OCI-LY7 (cell line): ENCODE results near the gene ACSL3. TPM values are rescaled to one million over a fixed set of nuclear protein-coding genes. Genes with fewer than 3 reads are reported as not detected.
"Not testable (repeated sequence)": the region's sequence is repeated elsewhere in the genome, so short reads cannot be mapped to it uniquely, and the experiment has no call there.

Experiments
- BruUV-seq: library from RNA; stranded (reverse); fragments of 400-500 nt; replicated peaks from 2 replicates; lab custom pipeline; 2021; lab: Mats Ljungman, UMichigan
- CTCF ChIA-PET: fragments of 300-600 bp; sonication (Branson Sonifier 250); formaldehyde crosslinking; loops from one replicate; lab custom pipeline; 2022; ENCODE audit warnings: antibody characterized with exemption; ENCODE audit not compliant: unreplicated experiment; lab: Charles Lee
- POLR2A ChIA-PET: fragments of 300-600 bp; sonication (Branson Sonifier 250); formaldehyde crosslinking; loops from one replicate; lab custom pipeline; 2022; ENCODE audit warnings: antibody characterized with exemption; lab: Charles Lee
- DNase-seq: peaks from one replicate; pipeline ENCODE4 v3.0.0-alpha.2; 2015; ENCODE audit warnings: low spot score
- H2AFZ ChIP-seq: fragments of 200-600 bp; sonication (generic), shearing (Covaris generic); 2 replicates; pipeline ENCODE4 v1.6.1; 2014; ENCODE audit warnings: mild to moderate bottlenecking, antibody characterized with exemption, low read length, moderate library complexity
- H3K27ac ChIP-seq: fragments of 200-600 bp; sonication (generic); 2 replicates; pipeline ENCODE4 v1.5.1; 2014; ENCODE audit warnings: mixed run types, low read depth, mild to moderate bottlenecking, moderate library complexity, low read length, inconsistent platforms; ENCODE audit not compliant: poor library complexity, severe bottlenecking
- H3K36me3 ChIP-seq: fragments of 200-600 bp; sonication (generic); 2 replicates; pipeline ENCODE4 v1.6.1; 2014; ENCODE audit warnings: mild to moderate bottlenecking, antibody characterized with exemption, low read length, moderate library complexity, mixed read lengths; ENCODE audit not compliant: insufficient read depth
- H3K4me1 ChIP-seq: fragments of 200-600 bp; sonication (generic); 2 replicates; pipeline ENCODE4 v1.5.1; 2014; ENCODE audit warnings: mild to moderate bottlenecking, low read length; ENCODE audit not compliant: insufficient read depth, poor library complexity, severe bottlenecking
- H3K4me2 ChIP-seq: fragments of 200-600 bp; sonication (generic); 2 replicates; pipeline ENCODE4 v1.6.1; 2014; ENCODE audit warnings: mild to moderate bottlenecking, low read length
- H3K4me3 ChIP-seq: fragments of 200-600 bp; sonication (generic); 2 replicates; pipeline ENCODE4 v1.5.1; 2014; ENCODE audit warnings: mild to moderate bottlenecking, low read depth, low read length; ENCODE audit not compliant: poor library complexity, severe bottlenecking
- H3K79me2 ChIP-seq: fragments of 200-600 bp; sonication (generic); 2 replicates; pipeline ENCODE4 v1.6.1; 2016; ENCODE audit warnings: low read depth, mild to moderate bottlenecking, low read length, moderate library complexity, mixed read lengths; ENCODE audit not compliant: insufficient read depth
- H3K9me2 ChIP-seq: fragments of 200-600 bp; sonication (generic); 2 replicates; pipeline ENCODE4 v1.6.1; 2016; ENCODE audit warnings: mild to moderate bottlenecking, low read length, mixed read lengths; ENCODE audit not compliant: insufficient read depth
- H3K9me3 ChIP-seq: fragments of 200-600 bp; sonication (generic); 2 replicates; pipeline ENCODE4 v1.6.1; 2014; ENCODE audit warnings: mild to moderate bottlenecking, mixed run types, low read length, mixed read lengths
- H4K20me1 ChIP-seq: fragments of 200-600 bp; sonication (generic); 2 replicates; pipeline ENCODE4 v1.6.1; 2014; ENCODE audit warnings: mild to moderate bottlenecking, antibody characterized with exemption, low read length, moderate library complexity, mixed read lengths; ENCODE audit not compliant: insufficient read depth
- EZH2phosphoT487 ChIP-seq: fragments of 200-600 bp; sonication (generic); IDR thresholded peaks from 2 replicates; pipeline ENCODE4 v1.6.1; 2018; ENCODE audit warnings: low read depth, borderline replicate concordance, mild to moderate bottlenecking, mixed run types, antibody characterized with exemption, low read length, moderate library complexity, mixed read lengths
- intact Hi-C: fragments of 100-400 bp; cut with micrococcal nuclease; formaldehyde crosslinking; loops from one replicate; pipeline ENCODE4 v1.10.0; 2022; ENCODE audit not compliant: unreplicated experiment
- total RNA-seq, 2 experiments: library from RNA; depleted of rRNA in 1 of 2; stranded (reverse); fragments of >200 nt in 1 of 2; shearing (Covaris generic) in 1 of 2; gene quantifications; 2 replicates each; pipeline ENCODE4 v1.2.3, GENCODE V29; 2014 to 2022
- TF ChIP-seq, protein P1 (sequence below): fragments of 200-600 bp; sonication (generic); conservative IDR thresholded peaks from 2 replicates; pipeline ENCODE4 v1.5.1; 2014; ENCODE audit warnings: mild to moderate bottlenecking, antibody characterized with exemption, low read length, moderate library complexity, mixed read lengths

ACSL3 gene
- total RNA-seq, 2 experiments from 2014 or later: 62.6 to 83.2 TPM

DNA sequence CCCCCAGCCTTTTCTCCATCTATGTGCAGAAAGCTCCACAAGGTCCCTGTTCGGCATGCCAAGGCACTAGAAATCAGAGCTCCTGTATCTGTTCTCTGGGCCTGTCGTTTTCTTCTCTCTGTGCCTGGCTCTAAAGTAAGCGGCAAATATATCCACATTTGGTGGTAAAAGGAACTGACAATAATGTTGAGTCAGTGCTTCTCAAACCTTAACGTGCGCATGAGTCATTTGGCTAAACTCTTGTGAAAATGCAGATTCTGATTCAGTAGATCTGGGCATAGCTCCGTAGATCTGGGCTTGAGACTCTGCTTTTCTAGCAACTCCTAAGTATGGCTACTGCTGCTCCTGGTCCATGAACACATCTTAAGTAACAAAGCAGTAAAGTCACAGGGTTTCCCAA, 16.5 kb upstream of the ACSL3 start:
- no peak overlapping the region for H3K27ac ChIP-seq
- no peaks in the 10 kb centered on the region for H3K36me3 ChIP-seq
- no TSS peak for BruUV-seq
- H4K20me1 ChIP-seq: no peaks in the 10 kb centered on the region
- TF ChIP-seq, protein P1, sequence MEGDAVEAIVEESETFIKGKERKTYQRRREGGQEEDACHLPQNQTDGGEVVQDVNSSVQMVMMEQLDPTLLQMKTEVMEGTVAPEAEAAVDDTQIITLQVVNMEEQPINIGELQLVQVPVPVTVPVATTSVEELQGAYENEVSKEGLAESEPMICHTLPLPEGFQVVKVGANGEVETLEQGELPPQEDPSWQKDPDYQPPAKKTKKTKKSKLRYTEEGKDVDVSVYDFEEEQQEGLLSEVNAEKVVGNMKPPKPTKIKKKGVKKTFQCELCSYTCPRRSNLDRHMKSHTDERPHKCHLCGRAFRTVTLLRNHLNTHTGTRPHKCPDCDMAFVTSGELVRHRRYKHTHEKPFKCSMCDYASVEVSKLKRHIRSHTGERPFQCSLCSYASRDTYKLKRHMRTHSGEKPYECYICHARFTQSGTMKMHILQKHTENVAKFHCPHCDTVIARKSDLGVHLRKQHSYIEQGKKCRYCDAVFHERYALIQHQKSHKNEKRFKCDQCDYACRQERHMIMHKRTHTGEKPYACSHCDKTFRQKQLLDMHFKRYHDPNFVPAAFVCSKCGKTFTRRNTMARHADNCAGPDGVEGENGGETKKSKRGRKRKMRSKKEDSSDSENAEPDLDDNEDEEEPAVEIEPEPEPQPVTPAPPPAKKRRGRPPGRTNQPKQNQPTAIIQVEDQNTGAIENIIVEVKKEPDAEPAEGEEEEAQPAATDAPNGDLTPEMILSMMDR: no peak
- TF ChIP-seq EZH2phosphoT487: no peak
- no peak overlapping the region for H3K4me2 ChIP-seq
- no peak overlapping the region for H2AFZ ChIP-seq
- DNase-seq: no peak
- POLR2A ChIA-PET: interaction anchor here (0.7 to 1.2 kb wide), 2 partner anchors 12 to 82 kb away, joined by 3 to 4 read pairs; no protein-coding TSS in a partner anchor
- CTCF ChIA-PET: no interaction called here
- H3K4me1 ChIP-seq: no peaks in the 10 kb centered on the region
- H3K4me3 ChIP-seq: no peak overlapping the region
- intact Hi-C loops: no loop called here
- H3K79me2 ChIP-seq: no peaks in the 10 kb centered on the region
- no peaks in the 10 kb centered on the region for H3K9me2 ChIP-seq
- H3K9me3 ChIP-seq: no peaks in the 10 kb centered on the region

DNA sequence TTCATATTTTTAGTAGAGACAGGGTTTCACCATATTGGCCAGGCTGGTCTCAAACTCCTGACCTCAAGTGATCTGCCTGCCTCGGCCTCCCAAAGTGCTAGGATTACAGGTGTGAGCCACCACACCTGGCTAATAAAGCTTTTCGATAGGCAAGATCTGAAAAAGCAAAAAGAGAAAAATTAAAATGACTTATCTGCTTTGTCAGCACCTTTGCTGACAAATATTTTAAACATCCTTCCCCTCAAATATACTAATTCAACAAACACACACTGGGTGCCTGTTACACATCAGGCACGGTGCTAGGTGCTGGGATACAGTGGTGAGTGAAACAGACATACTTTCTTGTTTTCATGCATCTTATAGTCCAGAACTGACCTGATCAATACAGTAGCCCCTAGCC, 15.5 kb upstream of the ACSL3 start:
- H3K4me1 ChIP-seq, H4K20me1 ChIP-seq, CTCF ChIA-PET, DNase-seq, H3K4me3 ChIP-seq, H3K27ac ChIP-seq, H2AFZ ChIP-seq, H3K79me2 ChIP-seq, H3K4me2 ChIP-seq, BruUV-seq, H3K9me2 ChIP-seq, H3K36me3 ChIP-seq, POLR2A ChIA-PET, H3K9me3 ChIP-seq, intact Hi-C loops: not testable (repeated sequence)

DNA sequence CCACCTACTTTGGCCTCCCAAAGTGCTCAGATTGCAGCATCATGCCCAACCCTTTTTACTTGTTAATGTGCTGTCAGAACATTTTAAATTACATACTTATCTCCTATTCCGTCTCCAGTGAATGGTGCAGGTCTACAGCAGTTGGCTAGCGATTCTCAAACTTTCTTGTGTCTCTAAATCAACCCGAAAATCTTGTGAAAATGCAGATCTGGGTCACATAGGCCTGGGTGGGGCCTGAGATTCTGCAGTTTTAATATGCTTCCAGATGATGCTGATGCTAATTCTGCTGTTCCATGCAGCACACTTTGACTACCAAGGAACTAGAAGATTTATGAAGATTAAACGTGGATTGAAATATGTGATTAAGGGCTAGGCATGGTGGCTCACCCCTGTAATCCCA, 14.8 kb upstream of the ACSL3 start:
- no peak overlapping the region for H2AFZ ChIP-seq
- ChIA-PET POLR2A (no interaction called here), CTCF (no interaction called here)
- TF ChIP-seq EZH2phosphoT487: no peak
- TF ChIP-seq, protein P1: no peak
- H3K27ac ChIP-seq: no peak overlapping the region
- H4K20me1 ChIP-seq: no peaks in the 10 kb centered on the region
- no peak overlapping the region for H3K4me2 ChIP-seq
- H3K4me3 ChIP-seq: no peak overlapping the region
- BruUV-seq: no TSS peak
- no peaks in the 10 kb centered on the region for H3K9me3 ChIP-seq
- H3K9me2 ChIP-seq: no peaks in the 10 kb centered on the region
- no peaks in the 10 kb centered on the region for H3K79me2 ChIP-seq
- intact Hi-C loops: no loop called here
- H3K36me3 ChIP-seq: no peaks in the 10 kb centered on the region
- no peak for DNase-seq
- no peaks in the 10 kb centered on the region for H3K4me1 ChIP-seq

DNA sequence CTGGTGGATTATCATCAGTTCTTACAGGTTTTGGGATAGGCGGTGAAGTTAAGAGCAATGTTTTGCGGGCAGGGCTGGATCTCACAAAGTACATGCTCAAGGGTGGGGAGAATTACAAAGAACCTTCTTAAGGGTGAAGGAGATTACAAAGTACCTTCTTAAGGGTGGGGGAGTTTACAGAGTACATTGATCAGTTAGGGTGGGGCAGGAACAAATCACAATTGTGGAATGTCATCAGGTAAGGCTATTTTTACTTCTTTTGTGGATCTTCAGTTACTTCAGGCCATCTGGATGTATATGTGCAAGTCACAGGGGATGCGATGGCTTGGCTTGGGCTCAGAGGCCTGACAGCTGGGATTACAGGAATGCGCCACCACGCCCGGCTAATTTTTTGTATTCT, 12.8 kb upstream of the ACSL3 start:
- BruUV-seq: not testable (repeated sequence)
- CTCF ChIA-PET: interaction anchor here (0.5 kb wide), 1 partner anchor 58 kb away, joined by 4 read pairs; no protein-coding TSS in a partner anchor
- POLR2A ChIA-PET: interaction anchor here (0.6 to 2.5 kb wide), 3 partner anchors 12 to 79 kb away, joined by 3 to 11 read pairs (median 4); partner anchors contain the start of gene ACSL3

More for the DNA sequence above, 12.8 kb upstream of the ACSL3 start:
- H3K4me2 ChIP-seq, H3K27ac ChIP-seq, H3K79me2 ChIP-seq, H4K20me1 ChIP-seq, H3K9me2 ChIP-seq, H3K9me3 ChIP-seq, H3K36me3 ChIP-seq, DNase-seq, intact Hi-C loops, H3K4me3 ChIP-seq, H3K4me1 ChIP-seq, H2AFZ ChIP-seq: not testable (repeated sequence)
